SK-N-SH treated with all-trans-retinoic acid at 6 μM for 48 hours (cell line): Measurements from ENCODE around the gene RTN4IP1.
A peak's percentile ranks its signal among the peaks of the same experiment; 100 is the strongest.

ENCODE experiments used
- ATAC-seq: fragments of 200-7000 bp; cut with Tn5 transposase; 3 replicates; pipeline ENCODE4 v1.9.1; 2020; ENCODE audit warnings: mild to moderate bottlenecking, moderate library complexity
- ARNTL ChIP-seq: fragments of 450-650 bp; formaldehyde crosslinking; IDR thresholded peaks from 2 replicates; pipeline ENCODE4 v1.5.0; 2020; ENCODE audit warnings: low read depth, mild to moderate bottlenecking, moderate library complexity, borderline replicate concordance
- BACH2 ChIP-seq: fragments of 250-450 bp; sonication (Bioruptor Pico); IDR thresholded peaks from 2 replicates; pipeline ENCODE4 v1.9.0; 2021; ENCODE audit warnings: mild to moderate bottlenecking, borderline replicate concordance
- CSDC2 ChIP-seq: fragments of 250-450 bp; sonication (Bioruptor Pico); IDR thresholded peaks from 2 replicates; pipeline ENCODE4 v1.5.0; 2020; ENCODE audit warnings: mild to moderate bottlenecking, moderate library complexity
- CSRNP3 ChIP-seq: fragments of 250-450 bp; sonication (Bioruptor Pico); IDR thresholded peaks from 2 replicates; pipeline ENCODE4 v1.5.1; 2021; ENCODE audit warnings: mild to moderate bottlenecking, moderate library complexity
- ESRRG ChIP-seq: fragments of 250-450 bp; sonication (Bioruptor Pico); IDR thresholded peaks from 2 replicates; pipeline ENCODE4 v1.6.1; 2021; ENCODE audit warnings: mild to moderate bottlenecking
- GLIS3 ChIP-seq: fragments of 250-450 bp; sonication (Bioruptor Pico); IDR thresholded peaks from 2 replicates; pipeline ENCODE4 v1.5.0; 2020; ENCODE audit warnings: mild to moderate bottlenecking, moderate library complexity
- ISL1 ChIP-seq: fragments of 250-450 bp; sonication (Bioruptor Pico); IDR thresholded peaks from 2 replicates; pipeline ENCODE4 v2.1.2; 2022; ENCODE audit warnings: mild to moderate bottlenecking, moderate library complexity
- OSR1 ChIP-seq: fragments of 250-450 bp; sonication (Bioruptor Pico); IDR thresholded peaks from 2 replicates; pipeline ENCODE4 v1.8.0; 2022; ENCODE audit warnings: moderate library complexity, mild to moderate bottlenecking, inconsistent platforms
- PATZ1 ChIP-seq: fragments of 250-450 bp; sonication (Bioruptor Pico); IDR thresholded peaks from 2 replicates; pipeline ENCODE4 v1.8.0; 2020; ENCODE audit warnings: mild to moderate bottlenecking, moderate library complexity, borderline replicate concordance
- PPARA ChIP-seq: fragments of 250-450 bp; sonication (Bioruptor Pico); IDR thresholded peaks from 2 replicates; pipeline ENCODE4 v1.5.0; 2020; ENCODE audit warnings: mild to moderate bottlenecking, borderline replicate concordance
- RARB ChIP-seq: fragments of 250-450 bp; sonication (Bioruptor Pico); IDR thresholded peaks from 2 replicates; pipeline ENCODE4 v1.8.0; 2021; ENCODE audit warnings: mild to moderate bottlenecking, moderate library complexity
- SNAI2 ChIP-seq: fragments of 250-450 bp; sonication (Bioruptor Pico); IDR thresholded peaks from 2 replicates; pipeline ENCODE4 v1.5.0; 2020; ENCODE audit warnings: mild to moderate bottlenecking, moderate library complexity
- TCF4 ChIP-seq: fragments of 250-450 bp; sonication (Bioruptor Pico); IDR thresholded peaks from 2 replicates; pipeline ENCODE4 v1.8.0; 2021; ENCODE audit warnings: mild to moderate bottlenecking, moderate library complexity, borderline replicate concordance
- TOX ChIP-seq: fragments of 250-450 bp; sonication (Bioruptor Pico); IDR thresholded peaks from 2 replicates; pipeline ENCODE4 v1.8.0; 2021; ENCODE audit warnings: mild to moderate bottlenecking, moderate library complexity, borderline replicate concordance
- ZC3H10 ChIP-seq: fragments of 250-450 bp; sonication (Bioruptor Pico); IDR thresholded peaks from 2 replicates; pipeline ENCODE4 v1.5.1; 2021; ENCODE audit warnings: mild to moderate bottlenecking, moderate library complexity
- ZFP3 ChIP-seq: fragments of 250-450 bp; sonication (Bioruptor Pico); IDR thresholded peaks from 2 replicates; pipeline ENCODE4 v1.5.0; 2020; ENCODE audit warnings: mild to moderate bottlenecking, moderate library complexity
- ZFP30 ChIP-seq: fragments of 450-650 bp; formaldehyde crosslinking; IDR thresholded peaks from 2 replicates; pipeline ENCODE4 v1.5.0; 2022; ENCODE audit warnings: mild to moderate bottlenecking, moderate library complexity
- ZNF565 ChIP-seq: fragments of 450-650 bp; formaldehyde crosslinking; conservative IDR thresholded peaks from 2 replicates; pipeline ENCODE4 v1.5.0; 2020; ENCODE audit warnings: low read depth, mild to moderate bottlenecking, moderate library complexity
- ZNF70 ChIP-seq: fragments of 450-650 bp; formaldehyde crosslinking; IDR thresholded peaks from 2 replicates; pipeline ENCODE4 v1.5.0; 2020; ENCODE audit warnings: mild to moderate bottlenecking, moderate library complexity
- ZNF8 ChIP-seq: fragments of 450-650 bp; formaldehyde crosslinking; IDR thresholded peaks from 2 replicates; pipeline ENCODE4 v1.5.0; 2020; ENCODE audit warnings: mild to moderate bottlenecking, moderate library complexity
- TF ChIP-seq, protein P1 (sequence below): fragments of 250-450 bp; sonication (Bioruptor Pico); IDR thresholded peaks from 2 replicates; pipeline ENCODE4 v1.8.0; 2021; ENCODE audit warnings: low read depth, mild to moderate bottlenecking, moderate library complexity, borderline replicate concordance
- TF ChIP-seq, protein P2 (sequence below): fragments of 250-450 bp; sonication (Bioruptor Pico); IDR thresholded peaks from 2 replicates; pipeline ENCODE4 v1.5.1; 2020; ENCODE audit warnings: low read depth, mild to moderate bottlenecking, moderate library complexity

RTN4IP1 gene

DNA sequence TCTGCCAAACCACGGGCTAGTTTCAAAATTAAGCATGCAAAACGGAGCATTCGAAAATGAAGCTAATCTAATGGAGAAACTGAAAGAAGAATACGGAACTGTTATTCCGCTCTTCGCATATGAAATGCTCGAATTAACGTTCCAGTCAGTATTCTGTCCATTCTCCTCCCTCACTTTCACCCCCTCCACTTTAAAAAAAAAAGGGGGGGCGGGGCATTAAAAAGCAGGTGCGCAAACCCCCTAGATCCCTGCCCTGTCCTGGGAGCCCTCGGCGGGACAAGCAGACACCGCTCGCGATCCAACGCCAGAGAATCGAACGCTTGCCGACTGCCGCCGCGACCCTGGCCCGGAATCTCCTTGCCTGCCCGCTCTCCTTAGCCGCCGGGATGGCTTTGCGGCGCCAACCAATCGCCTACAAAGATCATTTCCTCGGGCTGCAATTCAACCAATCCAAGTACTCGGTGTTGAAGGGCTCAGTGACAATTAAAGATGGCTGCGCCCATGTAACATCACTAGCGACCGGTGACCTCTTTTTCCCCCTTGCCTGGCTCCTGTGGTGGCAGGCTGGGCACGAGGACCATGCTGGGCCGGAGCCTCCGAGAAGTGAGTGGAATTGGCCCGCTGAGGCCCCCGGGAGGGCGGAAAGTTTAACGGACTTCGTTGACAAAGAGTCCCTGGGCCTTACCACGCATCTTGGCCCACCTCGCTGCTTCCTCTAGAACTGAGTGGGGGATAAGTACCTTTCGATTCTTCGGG is at the start of gene RTN4IP1, which contains the start of gene QRSL1:
Gene RTN4IP1 (minus strand): TSS at position 396 of the 756 bp plus-strand sequence. CDS start 477 bp downstream, outside the sequence.
Gene QRSL1 (plus strand): TSS at position 476 of the 756 bp plus-strand sequence. CDS start 104 bp downstream, at position 580.
- peak; percentile 99 for ATAC-seq
- TF ChIP-seq ZNF565 (no peak), ZC3H10 (CRISPR knock-in tag) (no peak), ZFP3 (CRISPR knock-in tag) (no peak), PATZ1 (CRISPR knock-in tag) (0 out of 2 replicates have a peak, but pooled peaks have one; percentile 13), ZNF70 (CRISPR knock-in tag) (no peak)
- TF ChIP-seq, all 23 proteins: peak for 1

- no peak for ATAC-seq
- no peak for TF ChIP-seq SNAI2 (CRISPR knock-in tag)
- no peak for TF ChIP-seq ZFP3 (CRISPR knock-in tag)
- TF ChIP-seq ZC3H10 (CRISPR knock-in tag), result no peak
- no peak for TF ChIP-seq CSDC2 (CRISPR knock-in tag)
- no peak for TF ChIP-seq BACH2
- no peak for TF ChIP-seq PATZ1 (CRISPR knock-in tag)
- no peak for TF ChIP-seq PPARA (CRISPR knock-in tag)
- no peak for TF ChIP-seq ZFP30 (CRISPR knock-in tag)
- TF ChIP-seq RARB (CRISPR knock-in tag), result no peak
- TF ChIP-seq ISL1, result no peak
- no peak for TF ChIP-seq ZNF565
- TF ChIP-seq TCF4 (CRISPR knock-in tag), result no peak
- TF ChIP-seq, protein P1, sequence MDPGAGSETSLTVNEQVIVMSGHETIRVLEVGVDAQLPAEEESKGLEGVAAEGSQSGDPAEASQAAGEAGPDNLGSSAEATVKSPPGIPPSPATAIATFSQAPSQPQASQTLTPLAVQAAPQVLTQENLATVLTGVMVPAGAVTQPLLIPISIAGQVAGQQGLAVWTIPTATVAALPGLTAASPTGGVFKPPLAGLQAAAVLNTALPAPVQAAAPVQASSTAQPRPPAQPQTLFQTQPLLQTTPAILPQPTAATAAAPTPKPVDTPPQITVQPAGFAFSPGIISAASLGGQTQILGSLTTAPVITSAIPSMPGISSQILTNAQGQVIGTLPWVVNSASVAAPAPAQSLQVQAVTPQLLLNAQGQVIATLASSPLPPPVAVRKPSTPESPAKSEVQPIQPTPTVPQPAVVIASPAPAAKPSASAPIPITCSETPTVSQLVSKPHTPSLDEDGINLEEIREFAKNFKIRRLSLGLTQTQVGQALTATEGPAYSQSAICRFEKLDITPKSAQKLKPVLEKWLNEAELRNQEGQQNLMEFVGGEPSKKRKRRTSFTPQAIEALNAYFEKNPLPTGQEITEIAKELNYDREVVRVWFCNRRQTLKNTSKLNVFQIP (CRISPR knock-in tag), result no peak
- TF ChIP-seq, protein P2, sequence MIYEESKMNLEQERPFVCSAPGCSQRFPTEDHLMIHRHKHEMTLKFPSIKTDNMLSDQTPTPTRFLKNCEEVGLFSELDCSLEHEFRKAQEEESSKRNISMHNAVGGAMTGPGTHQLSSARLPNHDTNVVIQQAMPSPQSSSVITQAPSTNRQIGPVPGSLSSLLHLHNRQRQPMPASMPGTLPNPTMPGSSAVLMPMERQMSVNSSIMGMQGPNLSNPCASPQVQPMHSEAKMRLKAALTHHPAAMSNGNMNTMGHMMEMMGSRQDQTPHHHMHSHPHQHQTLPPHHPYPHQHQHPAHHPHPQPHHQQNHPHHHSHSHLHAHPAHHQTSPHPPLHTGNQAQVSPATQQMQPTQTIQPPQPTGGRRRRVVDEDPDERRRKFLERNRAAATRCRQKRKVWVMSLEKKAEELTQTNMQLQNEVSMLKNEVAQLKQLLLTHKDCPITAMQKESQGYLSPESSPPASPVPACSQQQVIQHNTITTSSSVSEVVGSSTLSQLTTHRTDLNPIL (CRISPR knock-in tag), result no peak
- TF ChIP-seq ARNTL, result no peak
- TF ChIP-seq GLIS3 (CRISPR knock-in tag), result no peak
- no peak for TF ChIP-seq OSR1 (CRISPR knock-in tag)
- no peak for TF ChIP-seq ZNF8
- TF ChIP-seq ESRRG (CRISPR knock-in tag), result no peak
Observed at GRCh38 chr6:106677282-106677681, 48.0 kb upstream of the RTN4IP1 start.

GRCh38 chr6:106674541-106675229 is 45.4 kb upstream of the RTN4IP1 start:
- TF ChIP-seq ZNF8, result no peak
- TF ChIP-seq, protein P2 (CRISPR knock-in tag), result no peak
- no peak for TF ChIP-seq TOX
- TF ChIP-seq OSR1 (CRISPR knock-in tag), result no peak
- TF ChIP-seq CSRNP3, result no peak
- TF ChIP-seq PPARA (CRISPR knock-in tag), result no peak
- TF ChIP-seq ZFP30 (CRISPR knock-in tag), result no peak
- TF ChIP-seq ZNF70 (CRISPR knock-in tag), result no peak
- no peak for ATAC-seq
